Vagina (tissue), 2 donors: Measurements from ENCODE around the gene SMC6.

ENCODE experiments used
- CTCF ChIP-seq, 3 experiments: fragments of 450-650 bp in 2 of 3; fragments of 200-600 bp in 1 of 3; sonication (generic) in 1 of 3; IDR thresholded peaks; one replicate each; pipeline ENCODE4 v1.5.1; 2017 to 2019; ENCODE audit warnings: antibody characterized with exemption in 3 of 3, mild to moderate bottlenecking in 2 of 3, moderate library complexity in 2 of 3
- POLR2A ChIP-seq, 2 donors: fragments of 450-650 bp; IDR thresholded peaks; one replicate each; pipeline ENCODE4 v1.6.1; 2017; ENCODE audit warnings: antibody characterized with exemption in 2 of 2, mild to moderate bottlenecking in 2 of 2, moderate library complexity in 2 of 2

GRCh38 chr2:17617516-17617915, 136.1 kb downstream of the SMC6 start:
- TF ChIP-seq CTCF (IDR thresholded peaks at IDR 0.05) (no peak), POLR2A (IDR thresholded peaks at IDR 0.05) (no peak)
